ENCODE data around the gene ZCWPW1. TPM values are rescaled to one million over a fixed set of nuclear protein-coding genes. Genes with fewer than 3 reads are reported as not detected.

The ZCWPW1 gene
- total and polyA plus RNA-seq, 4 donors, result 5.1 to 12.2 (median 6.4) TPM

- peaks cover 3 to 28% (median 13%) of the 10 kb centered on the region in 4 donors for H3K36me3 ChIP-seq (ENCODE audit: control insufficient read depth in 4 of 4, insufficient read depth in 4 of 4, low read length in 4 of 4)
- H3K9me3 ChIP-seq (ENCODE audit: control insufficient read depth in 4 of 4, insufficient read depth in 3 of 4, low read length in 3 of 4), result no peaks in the 10 kb centered on the region
- DNase-seq (peak in 1 of 3 donors; percentile 20), ATAC-seq (ENCODE audit: insufficient read depth, low FRiP score) (peak; percentile 23)
- peaks cover 4 to 35% (median 18%) of the 10 kb centered on the region in 5 donors for H3K4me1 ChIP-seq (ENCODE audit: control insufficient read depth in 5 of 5, insufficient read depth in 5 of 5, low read length in 5 of 5)
- no peak overlapping the region for H3K4me3 ChIP-seq
- H3K27me3 ChIP-seq (ENCODE audit: control insufficient read depth in 3 of 3, insufficient read depth in 3 of 3, low read length in 2 of 3), result no peaks in the 10 kb centered on the region
- TF ChIP-seq CTCF (IDR thresholded peaks at IDR 0.05; ENCODE audit: control extremely low read depth, extremely low read depth), result no peak
- 40 to 52% methylated on average over 14 of the region's 14 CpGs for WGBS, 2 donors
- H3K9ac ChIP-seq (ENCODE audit: insufficient read depth in 1 of 2, low read length in 2 of 2), result no peak overlapping the region
- peak overlapping the region; percentile 73 to 76 for H3K27ac ChIP-seq (ENCODE audit: low read depth in 1 of 2, low read length in 1 of 2)
Measured at GRCh38 chr7:100472854-100473499, 44.5 kb upstream of the ZCWPW1 start.

- TF ChIP-seq CTCF (IDR thresholded peaks at IDR 0.05; ENCODE audit: control extremely low read depth, extremely low read depth), result no peak
- peaks cover 4 to 39% (median 18%) of the 10 kb centered on the region in 5 donors for H3K4me1 ChIP-seq (ENCODE audit: control insufficient read depth in 5 of 5, insufficient read depth in 5 of 5, low read length in 5 of 5)
- no peak for ATAC-seq (ENCODE audit: insufficient read depth, low FRiP score)
- peak in 1 of 3 donors; percentile 24 for DNase-seq
- no peaks in the 10 kb centered on the region for H3K27me3 ChIP-seq (ENCODE audit: control insufficient read depth in 3 of 3, insufficient read depth in 3 of 3, low read length in 2 of 3)
- H3K9me3 ChIP-seq (ENCODE audit: control insufficient read depth in 4 of 4, insufficient read depth in 3 of 4, low read length in 3 of 4), result no peaks in the 10 kb centered on the region
- no peak overlapping the region for H3K4me3 ChIP-seq
- WGBS, 2 donors, result 58 to 80% methylated on average over 16 of the region's 16 CpGs
- H3K9ac ChIP-seq (ENCODE audit: insufficient read depth in 1 of 2, low read length in 2 of 2), result no peak overlapping the region
- H3K27ac ChIP-seq (ENCODE audit: low read depth in 1 of 2, low read length in 1 of 2), result peak overlapping the region; percentile 73 to 76
- H3K36me3 ChIP-seq (ENCODE audit: control insufficient read depth in 4 of 4, insufficient read depth in 4 of 4, low read length in 4 of 4), result peaks cover 3 to 33% (median 14%) of the 10 kb centered on the region in 4 donors
Measured at GRCh38 chr7:100472121-100472851, 43.8 kb upstream of the ZCWPW1 start.

- peaks cover 3 to 41% (median 13%) of the 10 kb centered on the region in 4 donors for H3K36me3 ChIP-seq (ENCODE audit: control insufficient read depth in 4 of 4, insufficient read depth in 4 of 4, low read length in 4 of 4)
- 56 to 66% methylated on average over 4 of the region's 4 CpGs for WGBS, 2 donors
- H3K4me1 ChIP-seq (ENCODE audit: control insufficient read depth in 5 of 5, insufficient read depth in 5 of 5, low read length in 5 of 5), result peaks cover 0 to 35% (median 10%) of the 10 kb centered on the region in 5 donors
- H3K9me3 ChIP-seq (ENCODE audit: control insufficient read depth in 4 of 4, insufficient read depth in 3 of 4, low read length in 3 of 4), result no peaks in the 10 kb centered on the region
- DNase-seq (no peak), ATAC-seq (ENCODE audit: insufficient read depth, low FRiP score) (no peak)
- no peak for TF ChIP-seq CTCF (IDR thresholded peaks at IDR 0.05; ENCODE audit: control extremely low read depth, extremely low read depth)
- H3K27ac ChIP-seq (ENCODE audit: low read depth in 1 of 2, low read length in 1 of 2), result no peak overlapping the region
- no peaks in the 10 kb centered on the region for H3K27me3 ChIP-seq (ENCODE audit: control insufficient read depth in 3 of 3, insufficient read depth in 3 of 3, low read length in 2 of 3)
- H3K9ac ChIP-seq (ENCODE audit: insufficient read depth in 1 of 2, low read length in 2 of 2), result no peak overlapping the region
- H3K4me3 ChIP-seq, result no peak overlapping the region
Measured at GRCh38 chr7:100471021-100471420, 42.5 kb upstream of the ZCWPW1 start.

Measured in lung (tissue), 12 donors.